IMR-90 (cell line): Measurements from ENCODE around the gene MTCL1. TPM values are rescaled to one million over a fixed set of nuclear protein-coding genes. Genes with fewer than 3 reads are reported as not detected.

ENCODE experiments used
- ATAC-seq: fragments of 200-7000 bp; cut with Tn5 transposase; 2 replicates; pipeline ENCODE4 v1.9.1; 2020; ENCODE audit warnings: low read depth, mild to moderate bottlenecking, moderate library complexity
- BruUV-seq: library from RNA; stranded (reverse); fragments of 400-500 nt; replicated peaks from 2 replicates; lab custom pipeline; 2021; lab: Mats Ljungman, UMichigan
- CTCF ChIA-PET: fragments of 300-600 bp; formaldehyde crosslinking; extraction: SDS; loops from one replicate; lab custom pipeline; 2021; ENCODE audit warnings: antibody characterized with exemption; lab: Yijun Ruan, JAX
- POLR2A ChIA-PET: fragments of 300-600 bp; sonication (Branson Sonifier 250); formaldehyde crosslinking; loops from one replicate; lab custom pipeline; 2022; ENCODE audit warnings: antibody characterized with exemption; ENCODE audit not compliant: unreplicated experiment; lab: Charles Lee
- DNase-seq: peaks from one replicate; pipeline ENCODE4 v3.0.0; 2013
- H2AFZ ChIP-seq: replicated peaks from 2 replicates; pipeline ENCODE3; 2013; ENCODE audit warnings: low read length, mild to moderate bottlenecking; ENCODE audit not compliant: poor library complexity
- H2AK5ac ChIP-seq: 2 replicates; pipeline ENCODE4 v1.6.1; 2013; ENCODE audit warnings: low read depth, low read length, inconsistent platforms
- H2AK9ac ChIP-seq: replicated peaks from 2 replicates; pipeline ENCODE3; 2013; ENCODE audit warnings: mild to moderate bottlenecking, low read depth, low read length, moderate library complexity; ENCODE audit not compliant: poor library complexity
- H2BK120ac ChIP-seq: 2 replicates; pipeline ENCODE4 v1.6.1; 2013; ENCODE audit warnings: low read depth, low read length, inconsistent platforms
- H2BK15ac ChIP-seq: 3 replicates; pipeline ENCODE4 v1.6.1; 2013; ENCODE audit warnings: low read depth, low read length, inconsistent platforms
- H2BK20ac ChIP-seq: 2 replicates; pipeline ENCODE4 v1.6.1; 2013; ENCODE audit warnings: low read depth, mild to moderate bottlenecking, inconsistent platforms, low read length, moderate library complexity
- H2BK5ac ChIP-seq: 2 replicates; pipeline ENCODE4 v1.6.1; 2013; ENCODE audit warnings: mild to moderate bottlenecking, low read depth, low read length, inconsistent platforms; ENCODE audit not compliant: poor library complexity, severe bottlenecking
- H3K14ac ChIP-seq: replicated peaks from 2 replicates; pipeline ENCODE4 v1.6.1; 2013; ENCODE audit warnings: low read depth, low read length, inconsistent platforms
- H3K18ac ChIP-seq: 2 replicates; pipeline ENCODE4 v1.6.1; 2013; ENCODE audit warnings: low read depth, low read length, control low read depth
- H3K23ac ChIP-seq: 2 replicates; pipeline ENCODE4 v1.6.1; 2013; ENCODE audit warnings: low read depth, low read length, inconsistent platforms
- H3K27ac ChIP-seq: 2 replicates; pipeline ENCODE4 v1.5.1; 2013; ENCODE audit warnings: mild to moderate bottlenecking, control low read depth, low read length; ENCODE audit not compliant: insufficient read depth
- H3K27me3 ChIP-seq: 2 replicates; pipeline ENCODE4 v1.6.1; 2013; ENCODE audit warnings: low read length; ENCODE audit not compliant: control insufficient read depth, insufficient read depth
- H3K36me3 ChIP-seq: 2 replicates; pipeline ENCODE4 v1.6.1; 2013; ENCODE audit warnings: low read length, mixed read lengths; ENCODE audit not compliant: control insufficient read depth, insufficient read depth
- H3K4ac ChIP-seq: 2 replicates; pipeline ENCODE4 v1.6.1; 2013; ENCODE audit warnings: low read depth, low read length, inconsistent platforms
- H3K4me1 ChIP-seq: 2 replicates; pipeline ENCODE4 v1.6.1; 2013; ENCODE audit warnings: low read length, mixed read lengths; ENCODE audit not compliant: control insufficient read depth, insufficient read depth
- H3K4me2 ChIP-seq: 2 replicates; pipeline ENCODE4 v1.6.1; 2013; ENCODE audit warnings: low read depth, mild to moderate bottlenecking, control low read depth, low read length, moderate library complexity
- H3K4me3 ChIP-seq: 2 replicates; pipeline ENCODE4 v1.5.1; 2013; ENCODE audit warnings: low read depth, mild to moderate bottlenecking, control low read depth, low read length, moderate library complexity; ENCODE audit not compliant: insufficient read depth
- H3K56ac ChIP-seq: 2 replicates; pipeline ENCODE4 v1.6.1; 2013; ENCODE audit warnings: low read length, inconsistent platforms; ENCODE audit not compliant: insufficient read depth; ENCODE audit errors: extremely low read depth
- H3K79me1 ChIP-seq, 2 experiments: 2 replicates each; pipeline ENCODE4 v1.6.1; 2013; ENCODE audit warnings: low read length in 2 of 2, inconsistent platforms in 1 of 2, low read depth in 1 of 2
- H3K9ac ChIP-seq: 2 replicates; pipeline ENCODE4 v1.6.1; 2013; ENCODE audit warnings: low read depth, low read length, control low read depth
- H3K9me1 ChIP-seq: 2 replicates; pipeline ENCODE4 v1.6.1; 2013; ENCODE audit warnings: low read length, inconsistent platforms; ENCODE audit not compliant: insufficient read depth
- H3K9me3 ChIP-seq: 2 replicates; pipeline ENCODE4 v1.6.1; 2013; ENCODE audit warnings: low read length; ENCODE audit not compliant: control insufficient read depth, insufficient read depth
- H4K20me1 ChIP-seq: 2 replicates; pipeline ENCODE4 v1.6.1; 2013; ENCODE audit warnings: low read length, inconsistent platforms; ENCODE audit not compliant: insufficient read depth
- H4K5ac ChIP-seq: 2 replicates; pipeline ENCODE4 v1.6.1; 2013; ENCODE audit warnings: mild to moderate bottlenecking, low read depth, low read length, control low read depth
- H4K8ac ChIP-seq, 2 experiments: 2 replicates each; pipeline ENCODE4 v1.6.1; 2013; ENCODE audit warnings: low read depth in 2 of 2, low read length in 2 of 2, control low read depth in 1 of 2, inconsistent platforms in 1 of 2
- H4K91ac ChIP-seq: 2 replicates; pipeline ENCODE4 v1.6.1; 2013; ENCODE audit warnings: low read depth, low read length, inconsistent platforms; ENCODE audit not compliant: insufficient read depth
- CEBPB ChIP-seq: IDR thresholded peaks from 2 replicates; pipeline ENCODE4 v1.6.1; 2012; ENCODE audit warnings: low read depth, low read length, improper control_type of control experiment
- CTCF ChIP-seq: conservative IDR thresholded peaks from 2 replicates; pipeline ENCODE4 v1.5.1; 2012; ENCODE audit warnings: mild to moderate bottlenecking, low read depth, low read length, improper control_type of control experiment
- MAZ ChIP-seq: IDR thresholded peaks from 2 replicates; pipeline ENCODE4 v1.6.1; 2012; ENCODE audit warnings: low read depth, mild to moderate bottlenecking, low read length, improper control_type of control experiment, moderate library complexity, borderline replicate concordance
- POLR2A ChIP-seq: IDR thresholded peaks from 2 replicates; pipeline ENCODE4 v1.6.1; 2012; ENCODE audit warnings: mild to moderate bottlenecking, low read depth, low read length
- RFX5 ChIP-seq: IDR thresholded peaks from 2 replicates; pipeline ENCODE4 v1.8.0; 2012; ENCODE audit warnings: low read depth, mild to moderate bottlenecking, low read length, moderate library complexity
- WGBS, 2 experiments: methylation state at CpG; one replicate each; pipeline versions ENCODE4 v1.1.5 to v1.1.7; 2013; ENCODE audit warnings: missing lambda C conversion rate in 2 of 2; ENCODE audit not compliant: insufficient read length in 1 of 2; ENCODE audit errors: extremely low coverage in 2 of 2; 5-methylcytosine and 5-hydroxymethylcytosine counted together
- dilution Hi-C: fragments of 300-500 bp; cut with HindIII; formaldehyde crosslinking; loops from one replicate; pipeline ENCODE4 v1.14.3; 2018; ENCODE audit warnings: low sequenced_read_pairs; ENCODE audit not compliant: unreplicated experiment
- in situ Hi-C: fragments of 300-500 bp; cut with MboI; formaldehyde crosslinking; loops from 3 replicates; pipeline ENCODE4 v1.14.3; 2019; ENCODE audit warnings: low sequenced_read_pairs, inconsistent platforms, mixed read lengths
- intact Hi-C: fragments of 100-400 bp; cut with micrococcal nuclease; formaldehyde crosslinking; loops from 2 replicates; pipeline ENCODE4 v1.10.0; 2022
- polyA plus RNA-seq, 3 experiments: library from polyadenylated mRNA; depleted of rRNA; stranded (reverse); fragments of >200 nt; gene quantifications; 2 replicates each; pipeline ENCODE4 v1.2.3, GENCODE V29; 2012; ENCODE audit warnings: low replicate concordance in 1 of 3
- total RNA-seq: library from RNA; depleted of rRNA; stranded (reverse); fragments of >200 nt; gene quantifications from 2 replicates; pipeline ENCODE4 v1.2.3, GENCODE V29; 2012
- TF ChIP-seq, protein P1 (sequence below): fragments of 150-350 bp; IDR thresholded peaks from 2 replicates; pipeline ENCODE4 v1.6.1; 2017; ENCODE audit warnings: mild to moderate bottlenecking, antibody characterized with exemption, low read length, low read depth

Gene MTCL1
- total and polyA plus RNA-seq, 2 of the 4 experiments (the other 2 are of a cell fraction), result 29.0 to 45.3 TPM

DNA sequence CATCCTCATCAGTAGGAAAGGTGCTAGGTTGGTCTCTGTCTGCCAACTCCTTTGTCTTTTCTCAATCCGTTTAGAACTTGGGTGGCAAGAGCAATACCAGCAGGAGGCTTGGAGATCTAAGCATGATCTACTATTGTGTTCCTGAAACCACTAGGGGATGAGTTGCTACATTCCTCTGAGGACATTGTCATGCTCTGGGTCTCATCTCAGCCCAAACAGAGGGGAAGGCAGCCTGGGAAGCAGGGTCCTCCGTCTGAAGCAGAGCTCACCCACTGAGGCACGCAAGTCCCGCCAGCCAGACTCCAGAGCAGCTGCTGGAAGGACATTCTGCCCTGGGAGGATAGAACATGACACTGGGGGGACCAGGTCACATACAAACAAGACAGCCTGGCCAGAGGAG lies 162.9 kb downstream of the MTCL1 start:
- H4K5ac ChIP-seq, result no peak overlapping the region
- H3K4me3 ChIP-seq, result no peak overlapping the region
- H4K20me1 ChIP-seq, result no peaks in the 10 kb centered on the region
- peak overlapping the region; percentile 43 for H2AFZ ChIP-seq
- H2BK5ac ChIP-seq, result no peak overlapping the region
- dilution Hi-C loops (no loop called here), intact Hi-C loops (no loop called here), in situ Hi-C loops (no loop called here)
- H2BK15ac ChIP-seq, result 0 out of 3 replicates have a peak overlapping the region, but pooled peaks have one; percentile 8
- no TSS peak for BruUV-seq
- no peaks in the 10 kb centered on the region for H3K79me1 ChIP-seq
- H2BK120ac ChIP-seq, result no peak overlapping the region
- TF ChIP-seq CEBPB (no peak), POLR2A (no peak), MAZ (no peak), CTCF (no peak), RFX5 (no peak)
- TF ChIP-seq, protein P1, sequence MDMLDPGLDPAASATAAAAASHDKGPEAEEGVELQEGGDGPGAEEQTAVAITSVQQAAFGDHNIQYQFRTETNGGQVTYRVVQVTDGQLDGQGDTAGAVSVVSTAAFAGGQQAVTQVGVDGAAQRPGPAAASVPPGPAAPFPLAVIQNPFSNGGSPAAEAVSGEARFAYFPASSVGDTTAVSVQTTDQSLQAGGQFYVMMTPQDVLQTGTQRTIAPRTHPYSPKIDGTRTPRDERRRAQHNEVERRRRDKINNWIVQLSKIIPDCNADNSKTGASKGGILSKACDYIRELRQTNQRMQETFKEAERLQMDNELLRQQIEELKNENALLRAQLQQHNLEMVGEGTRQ, result no peak
- H3K27ac ChIP-seq, result no peak overlapping the region
- ATAC-seq (no peak), DNase-seq (no peak)
- no peak overlapping the region for H3K9ac ChIP-seq
- ChIA-PET CTCF (no interaction called here), POLR2A (no interaction called here)
- no CpG with 5 or more reads among the region's 4 CpGs for WGBS, 2 experiments
- H3K23ac ChIP-seq, result no peak overlapping the region
- H2AK9ac ChIP-seq, result no peak overlapping the region
- no peaks in the 10 kb centered on the region for H3K36me3 ChIP-seq
- no peak overlapping the region; the same call in 1 of the 2 replicates for H2BK20ac ChIP-seq
- no peaks in the 10 kb centered on the region for H3K27me3 ChIP-seq
- H3K4me2 ChIP-seq, result no peak overlapping the region
- H4K8ac ChIP-seq, result no peak overlapping the region; a peak in 1 of 4 replicates
- H3K9me1 ChIP-seq, result 0 out of 2 replicates have a peak, but pooled peaks cover 6% of the 10 kb centered on the region
- peak overlapping the region; percentile 51; the same call in 1 of the 2 replicates for H2AK5ac ChIP-seq
- no peak overlapping the region for H3K56ac ChIP-seq
- no peak overlapping the region for H3K18ac ChIP-seq
- H3K4ac ChIP-seq, result no peak overlapping the region; the same call in 1 of the 2 replicates
- H3K9me3 ChIP-seq, result no peaks in the 10 kb centered on the region
- H4K91ac ChIP-seq, result no peak overlapping the region
- no peaks in the 10 kb centered on the region for H3K4me1 ChIP-seq
- H3K14ac ChIP-seq, result no peak overlapping the region
